GM19438 (cell line): ENCODE results near the gene SCAI.

Experiments
- ATAC-seq: cut with Tn5 transposase; IDR thresholded peaks from one replicate; pipeline ENCODE4 v1.9.1; 2021; ENCODE audit warnings: low read depth; ENCODE audit not compliant: unreplicated experiment

SCAI gene

DNA sequence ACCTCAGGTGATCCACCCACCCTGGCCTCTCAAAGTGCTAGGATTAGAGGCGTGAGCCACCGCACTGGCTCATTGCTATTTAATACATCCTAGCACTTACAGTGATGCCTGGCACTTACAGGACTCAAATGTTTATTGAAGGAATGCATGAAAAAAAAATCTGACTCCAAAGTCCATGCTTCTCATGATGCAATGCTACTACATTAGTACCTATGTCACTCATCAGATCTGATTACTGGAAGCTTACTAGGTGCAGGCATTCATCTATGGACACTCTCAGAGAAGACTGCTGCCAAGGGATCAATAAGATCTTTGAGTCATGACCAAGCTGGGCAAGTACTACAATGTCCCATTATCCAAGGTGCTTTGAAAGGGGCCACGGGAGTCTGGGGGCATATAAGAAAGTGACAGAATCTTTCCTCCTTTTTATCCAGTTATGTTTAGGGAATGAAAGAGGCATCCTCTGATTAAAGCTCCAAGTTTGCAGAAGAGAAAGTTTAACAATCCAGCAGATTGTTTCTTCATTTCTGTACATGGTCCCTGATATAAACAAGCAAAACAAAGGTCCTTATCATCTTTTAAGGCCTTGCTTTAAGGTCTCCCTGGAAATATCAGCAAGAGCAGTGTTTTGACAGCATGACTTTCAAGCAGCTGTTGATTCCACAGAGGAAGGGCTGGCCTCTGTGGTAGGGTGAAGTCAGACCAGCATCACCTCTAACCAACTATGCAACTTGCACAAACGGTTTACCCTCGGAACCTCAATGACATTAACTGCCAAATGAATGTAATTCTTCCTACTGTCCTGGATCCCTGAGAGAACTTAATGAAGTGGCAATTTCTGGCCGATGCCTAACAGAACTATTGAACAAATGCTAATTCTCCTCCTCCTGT is 245.5 kb downstream of the SCAI start:
- no peak for ATAC-seq

DNA sequence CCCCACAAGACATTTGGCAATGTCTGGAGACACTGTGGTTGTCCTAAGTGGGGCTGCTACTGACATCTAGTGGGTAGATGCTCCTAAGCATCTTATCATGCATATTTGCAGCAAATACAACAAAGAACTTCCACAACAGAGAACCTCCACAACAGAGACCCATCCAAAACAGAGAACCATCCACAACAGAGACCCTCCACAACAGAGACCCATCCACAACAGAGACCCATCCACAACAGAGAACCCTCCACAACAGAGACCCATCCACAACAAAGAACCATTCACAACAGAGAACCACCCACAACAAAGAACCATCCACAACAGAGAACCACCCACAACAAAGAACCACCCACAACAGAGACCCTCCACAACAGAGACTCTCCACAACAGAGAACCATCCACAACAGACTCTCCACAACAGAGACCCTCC is 248.6 kb downstream of the SCAI start:
- ATAC-seq, result no peak

DNA sequence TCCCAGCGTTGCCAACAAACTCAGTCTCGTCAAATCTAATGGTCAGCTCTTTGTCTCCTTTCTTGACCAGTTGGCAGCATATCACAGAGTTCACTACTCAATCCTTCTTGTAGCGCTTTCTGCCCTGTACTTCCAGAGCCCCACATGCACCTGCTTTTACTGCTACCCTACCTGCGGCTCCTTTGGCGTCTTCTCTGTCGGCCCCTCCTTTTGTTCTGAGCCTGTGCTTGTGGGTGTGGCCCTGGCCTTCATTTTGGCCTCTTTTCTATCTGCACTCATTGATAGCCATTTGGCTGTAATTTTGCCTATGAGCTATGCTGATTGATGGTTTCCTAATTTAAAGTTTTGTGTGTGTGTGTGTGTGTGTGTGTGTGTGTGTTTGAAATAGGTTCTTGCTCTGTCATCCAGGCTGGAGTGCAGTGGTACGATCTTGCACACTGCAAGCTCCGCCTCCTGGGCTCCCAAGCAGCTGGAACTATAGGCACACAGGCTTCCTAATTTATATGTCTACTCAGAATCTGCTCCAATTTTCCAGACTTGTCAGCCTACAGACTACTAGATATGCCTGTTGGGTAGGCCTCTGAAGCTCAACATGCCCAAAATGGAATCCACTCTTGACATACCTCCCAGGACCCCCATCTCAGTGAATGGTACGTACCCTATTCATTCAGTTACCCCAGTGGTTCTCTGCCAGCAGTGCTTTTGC is 249.1 kb downstream of the SCAI start:
- no peak for ATAC-seq
